SU-DHL-6 (cell line): ENCODE data around the gene COG7.

Source experiments
- H2AFZ ChIP-seq: fragments of 200-600 bp; sonication (generic); 2 replicates; pipeline ENCODE4 v1.6.1; 2014; ENCODE audit warnings: low read depth, mild to moderate bottlenecking, moderate library complexity, mixed read lengths, antibody characterized with exemption, low read length; ENCODE audit not compliant: severe bottlenecking
- H3F3A ChIP-seq: fragments of 200-600 bp; shearing (Covaris generic); 2 replicates; pipeline ENCODE4 v1.6.0; 2016; ENCODE audit warnings: antibody characterized with exemption, mild to moderate bottlenecking; ENCODE audit not compliant: insufficient read depth
- H3K27ac ChIP-seq: fragments of 200-600 bp; sonication (generic); 2 replicates; pipeline ENCODE4 v1.5.1; 2016; ENCODE audit warnings: low read depth, mild to moderate bottlenecking, low read length, moderate library complexity, mixed read lengths
- H3K27me3 ChIP-seq: fragments of 200-600 bp; sonication (generic), shearing (Covaris generic); 2 replicates; pipeline ENCODE4 v1.6.0; 2014; ENCODE audit warnings: mild to moderate bottlenecking, low read length
- H3K36me3 ChIP-seq: fragments of 200-600 bp; sonication (generic); 2 replicates; pipeline ENCODE4 v1.6.1; 2014; ENCODE audit warnings: mild to moderate bottlenecking, low read length, mixed read lengths
- H3K4me2 ChIP-seq: fragments of 300-600, 200-600 bp; shearing (Covaris generic), sonication (generic); 2 replicates; pipeline ENCODE4 v1.6.0; 2014; ENCODE audit warnings: low read length, low read depth, mild to moderate bottlenecking; ENCODE audit not compliant: poor library complexity, severe bottlenecking
- H3K4me3 ChIP-seq: fragments of 200-600 bp; sonication (generic); 2 replicates; pipeline ENCODE4 v1.5.1; 2014; ENCODE audit warnings: antibody characterized with exemption, low read length, mild to moderate bottlenecking, mixed read lengths; ENCODE audit not compliant: insufficient read depth, poor library complexity, severe bottlenecking
- H3K79me2 ChIP-seq: fragments of 200-600 bp; sonication (generic); 2 replicates; pipeline ENCODE4 v1.6.1; 2014; ENCODE audit warnings: mild to moderate bottlenecking, low read length, moderate library complexity; ENCODE audit not compliant: insufficient read depth
- H3K9ac ChIP-seq: fragments of 200-600 bp; sonication (generic); 2 replicates; pipeline ENCODE4 v1.7.0; 2014; ENCODE audit warnings: mild to moderate bottlenecking, low read length
- H3K9me2 ChIP-seq: fragments of 200-600 bp; sonication (generic); replicated peaks from 2 replicates; pipeline ENCODE4 v1.6.1; 2014; ENCODE audit warnings: low read length; ENCODE audit not compliant: insufficient read depth
- H3K9me3 ChIP-seq: fragments of 200-600 bp; sonication (generic); 2 replicates; pipeline ENCODE4 v1.6.1; 2014; ENCODE audit warnings: low read length, mixed read lengths; ENCODE audit not compliant: insufficient read depth
- H4K20me1 ChIP-seq: fragments of 200-600 bp; sonication (generic); 2 replicates; pipeline ENCODE4 v1.6.1; 2014; ENCODE audit warnings: low read depth, mild to moderate bottlenecking, antibody characterized with exemption, low read length, moderate library complexity, mixed read lengths
- EZH2phosphoT487 ChIP-seq: fragments of 200-600 bp; sonication (generic), shearing (Covaris generic); conservative IDR thresholded peaks from 2 replicates; pipeline ENCODE4 v1.6.1; 2018; ENCODE audit warnings: mild to moderate bottlenecking, antibody characterized with exemption, low read length, moderate library complexity, mixed read lengths
- TF ChIP-seq, protein P1 (sequence below): fragments of 200-600 bp; sonication (generic); IDR thresholded peaks from one replicate; pipeline ENCODE4 v1.5.1; 2017; ENCODE audit warnings: antibody characterized with exemption, mild to moderate bottlenecking, low read length, moderate library complexity; ENCODE audit not compliant: insufficient read depth, poor library complexity, severe bottlenecking

COG7 gene

DNA sequence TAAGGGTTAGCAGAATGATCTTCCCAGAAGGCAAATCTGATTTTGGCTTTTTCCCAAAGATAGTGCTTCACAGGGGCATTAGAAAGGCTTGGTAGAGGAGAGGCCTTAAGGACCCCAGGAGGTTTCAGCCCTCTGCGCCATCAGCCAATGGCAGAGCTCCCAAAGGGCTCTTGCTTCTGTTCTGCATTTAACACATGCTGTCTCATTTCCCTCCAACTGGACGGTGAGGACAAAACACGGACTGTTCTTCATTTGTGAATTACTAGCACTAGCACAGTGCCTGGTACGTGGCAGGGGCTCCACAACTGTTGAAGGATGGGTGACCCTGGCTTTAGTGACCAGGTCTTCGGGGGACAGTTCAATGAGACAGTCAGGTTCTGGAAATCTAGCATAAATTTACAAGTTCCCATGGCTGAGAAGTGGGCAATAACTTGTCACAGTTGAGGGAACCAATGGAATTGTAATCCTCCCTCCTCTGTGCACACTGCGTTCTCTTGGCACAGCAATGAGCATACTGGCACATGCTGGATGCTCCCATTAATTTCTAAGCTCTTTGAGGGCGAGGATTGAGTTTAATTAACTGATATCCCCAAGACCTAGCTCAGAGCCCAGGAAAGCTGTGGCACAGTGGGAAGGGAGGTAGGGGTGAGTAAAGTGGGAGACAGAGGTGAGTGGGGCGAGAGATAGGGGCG is 45.4 kb downstream of the COG7 start:
- TF ChIP-seq, protein P1, sequence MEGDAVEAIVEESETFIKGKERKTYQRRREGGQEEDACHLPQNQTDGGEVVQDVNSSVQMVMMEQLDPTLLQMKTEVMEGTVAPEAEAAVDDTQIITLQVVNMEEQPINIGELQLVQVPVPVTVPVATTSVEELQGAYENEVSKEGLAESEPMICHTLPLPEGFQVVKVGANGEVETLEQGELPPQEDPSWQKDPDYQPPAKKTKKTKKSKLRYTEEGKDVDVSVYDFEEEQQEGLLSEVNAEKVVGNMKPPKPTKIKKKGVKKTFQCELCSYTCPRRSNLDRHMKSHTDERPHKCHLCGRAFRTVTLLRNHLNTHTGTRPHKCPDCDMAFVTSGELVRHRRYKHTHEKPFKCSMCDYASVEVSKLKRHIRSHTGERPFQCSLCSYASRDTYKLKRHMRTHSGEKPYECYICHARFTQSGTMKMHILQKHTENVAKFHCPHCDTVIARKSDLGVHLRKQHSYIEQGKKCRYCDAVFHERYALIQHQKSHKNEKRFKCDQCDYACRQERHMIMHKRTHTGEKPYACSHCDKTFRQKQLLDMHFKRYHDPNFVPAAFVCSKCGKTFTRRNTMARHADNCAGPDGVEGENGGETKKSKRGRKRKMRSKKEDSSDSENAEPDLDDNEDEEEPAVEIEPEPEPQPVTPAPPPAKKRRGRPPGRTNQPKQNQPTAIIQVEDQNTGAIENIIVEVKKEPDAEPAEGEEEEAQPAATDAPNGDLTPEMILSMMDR, result no peak
- no peak for TF ChIP-seq EZH2phosphoT487

DNA sequence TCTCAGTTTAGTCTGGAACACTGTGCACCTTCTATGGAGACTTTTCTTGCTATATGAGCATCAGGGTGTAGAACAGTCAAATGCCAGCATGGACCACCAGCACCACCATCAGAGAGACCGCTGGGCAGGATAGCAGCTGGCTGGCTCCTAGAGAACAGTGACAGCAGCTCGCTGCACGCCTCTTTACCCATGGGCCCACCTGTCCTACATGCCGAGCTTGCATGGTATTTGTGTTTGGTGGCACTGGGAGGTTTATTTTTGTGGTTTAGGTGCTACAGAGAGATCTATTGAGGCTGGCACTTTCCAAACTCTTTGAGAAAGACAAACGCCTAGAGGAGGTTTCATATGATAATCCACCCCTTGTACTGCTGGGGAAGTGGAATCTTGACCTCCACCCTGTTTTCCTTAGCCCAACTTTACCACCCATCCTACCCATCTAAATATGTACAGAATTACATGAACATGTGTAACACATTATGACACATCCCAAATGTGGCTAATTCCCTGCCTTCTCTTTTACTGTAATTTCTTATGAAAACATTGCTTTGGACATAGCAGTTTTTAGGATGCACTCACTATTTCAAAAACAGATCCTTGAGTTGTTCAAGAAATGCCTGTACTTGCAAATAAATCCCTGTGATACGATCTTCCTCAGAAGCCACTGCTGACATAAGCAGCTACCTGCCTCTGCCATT is 46.3 kb downstream of the COG7 start:
- no peak overlapping the region for H3K27ac ChIP-seq
- H3K4me3 ChIP-seq, result no peak overlapping the region
- no peaks in the 10 kb centered on the region for H3K79me2 ChIP-seq
- no peaks in the 10 kb centered on the region for H3K27me3 ChIP-seq
- H4K20me1 ChIP-seq, result no peaks in the 10 kb centered on the region
- no peak overlapping the region for H2AFZ ChIP-seq
- no peaks in the 10 kb centered on the region for H3F3A ChIP-seq
- no peaks in the 10 kb centered on the region for H3K9me3 ChIP-seq
- H3K9ac ChIP-seq, result no peak overlapping the region
- no peak for TF ChIP-seq EZH2phosphoT487
- TF ChIP-seq, protein P1, result no peak
- no peaks in the 10 kb centered on the region for H3K36me3 ChIP-seq
- no peak overlapping the region for H3K4me2 ChIP-seq
- no peaks in the 10 kb centered on the region for H3K9me2 ChIP-seq

More for the DNA sequence above, 45.4 kb downstream of the COG7 start:
- H4K20me1 ChIP-seq, result no peaks in the 10 kb centered on the region
- no peak overlapping the region for H3K27ac ChIP-seq
- no peaks in the 10 kb centered on the region for H3K27me3 ChIP-seq
- no peak overlapping the region for H2AFZ ChIP-seq
- no peaks in the 10 kb centered on the region for H3K9me3 ChIP-seq
- H3K79me2 ChIP-seq, result no peaks in the 10 kb centered on the region
- H3K4me3 ChIP-seq, result no peak overlapping the region
- H3F3A ChIP-seq, result no peaks in the 10 kb centered on the region
- H3K36me3 ChIP-seq, result no peaks in the 10 kb centered on the region
- H3K4me2 ChIP-seq, result no peak overlapping the region
- H3K9ac ChIP-seq, result no peak overlapping the region
- no peaks in the 10 kb centered on the region for H3K9me2 ChIP-seq

- H3F3A ChIP-seq, result no peaks in the 10 kb centered on the region
- H2AFZ ChIP-seq, result no peak overlapping the region
- no peaks in the 10 kb centered on the region for H3K27me3 ChIP-seq
- H3K4me3 ChIP-seq, result no peak overlapping the region
- H3K36me3 ChIP-seq, result no peaks in the 10 kb centered on the region
- no peak overlapping the region for H3K27ac ChIP-seq
- H4K20me1 ChIP-seq, result no peaks in the 10 kb centered on the region
- no peaks in the 10 kb centered on the region for H3K79me2 ChIP-seq
- TF ChIP-seq, protein P1, result no peak
- no peak for TF ChIP-seq EZH2phosphoT487
- no peak overlapping the region for H3K4me2 ChIP-seq
- H3K9me2 ChIP-seq, result no peaks in the 10 kb centered on the region
- no peak overlapping the region for H3K9ac ChIP-seq
- no peaks in the 10 kb centered on the region for H3K9me3 ChIP-seq
Measured at GRCh38 chr16:23406024-23406423, 47.0 kb downstream of the COG7 start.
